ENCODE data around the gene NDUFS3. TPM values are rescaled to one million over a fixed set of nuclear protein-coding genes. Genes with fewer than 3 reads are reported as not detected.

Gene NDUFS3
- total and polyA plus RNA-seq, 2 of the 13 experiments (the other 11 are each of a cell fraction or from before 2014, with no cell fraction given), result 151 to 184 TPM

DNA sequence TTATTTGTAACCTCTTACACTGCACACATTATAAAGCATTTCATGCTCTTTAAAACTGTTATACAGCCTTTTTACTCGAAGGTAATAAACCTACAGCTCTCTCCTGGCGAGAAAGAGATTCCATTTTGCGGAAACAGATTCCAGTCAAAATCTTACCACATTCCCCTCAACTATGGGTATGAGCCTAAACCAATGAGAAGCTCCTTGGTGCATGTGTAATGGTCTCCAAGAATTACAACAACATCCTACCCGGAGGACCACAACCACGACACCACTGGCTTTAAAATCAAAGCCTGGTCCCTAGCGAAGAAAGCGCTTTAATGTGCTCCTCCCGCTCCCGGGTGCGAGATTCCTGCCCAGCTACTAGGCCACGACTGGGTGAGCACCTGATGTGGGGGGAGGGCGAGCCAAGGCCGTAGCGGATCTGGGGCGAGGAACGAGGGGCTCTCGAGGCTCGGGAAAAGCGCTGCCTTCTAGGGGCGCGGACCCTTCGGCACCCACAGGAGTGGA is 26.8 kb upstream of the NDUFS3 start (continued):
- TF ChIP-seq ZNF780A (CRISPR knock-in tag; IDR thresholded peaks at IDR 0.05), result 0 out of 2 replicates have a peak, but pooled peaks have one; percentile 12
- TF ChIP-seq CBX5 (CRISPR knock-in tag; IDR thresholded peaks at IDR 0.05; ENCODE audit: borderline replicate concordance), result peak; percentile 9; the same call in 1 of the 2 replicates
- peak; percentile 37 for TF ChIP-seq ZMYM3 (CRISPR knock-in tag; IDR thresholded peaks at IDR 0.05)
- no peak for TF ChIP-seq HOXA7 (CRISPR knock-in tag; IDR thresholded peaks at IDR 0.05)
- no peak for TF ChIP-seq TAF1 (CRISPR knock-in tag; IDR thresholded peaks at IDR 0.05)
- TF ChIP-seq TRIM24 (CRISPR knock-in tag; IDR thresholded peaks at IDR 0.05), result 0 out of 2 replicates have a peak, but pooled peaks have one; percentile 34
- 0 out of 2 replicates have a peak, but pooled peaks have one; percentile 7 for TF ChIP-seq KDM3A (CRISPR knock-in tag; IDR thresholded peaks at IDR 0.05; ENCODE audit: low read depth)
- 0 out of 2 replicates have a peak, but pooled peaks have one; percentile 6 for TF ChIP-seq ZNF766 (CRISPR knock-in tag; IDR thresholded peaks at IDR 0.05; ENCODE audit: borderline replicate concordance)
- no peak for TF ChIP-seq ZNF160 (CRISPR knock-in tag; IDR thresholded peaks at IDR 0.05)
- peak; percentile 22; the same call in 1 of the 2 replicates for TF ChIP-seq MED1 (CRISPR knock-in tag; IDR thresholded peaks at IDR 0.05)
- TF ChIP-seq KDM2A (CRISPR knock-in tag; IDR thresholded peaks at IDR 0.05; ENCODE audit: borderline replicate concordance, low read depth), result 0 out of 2 replicates have a peak, but pooled peaks have one; percentile 7
- TF ChIP-seq, protein P1, sequence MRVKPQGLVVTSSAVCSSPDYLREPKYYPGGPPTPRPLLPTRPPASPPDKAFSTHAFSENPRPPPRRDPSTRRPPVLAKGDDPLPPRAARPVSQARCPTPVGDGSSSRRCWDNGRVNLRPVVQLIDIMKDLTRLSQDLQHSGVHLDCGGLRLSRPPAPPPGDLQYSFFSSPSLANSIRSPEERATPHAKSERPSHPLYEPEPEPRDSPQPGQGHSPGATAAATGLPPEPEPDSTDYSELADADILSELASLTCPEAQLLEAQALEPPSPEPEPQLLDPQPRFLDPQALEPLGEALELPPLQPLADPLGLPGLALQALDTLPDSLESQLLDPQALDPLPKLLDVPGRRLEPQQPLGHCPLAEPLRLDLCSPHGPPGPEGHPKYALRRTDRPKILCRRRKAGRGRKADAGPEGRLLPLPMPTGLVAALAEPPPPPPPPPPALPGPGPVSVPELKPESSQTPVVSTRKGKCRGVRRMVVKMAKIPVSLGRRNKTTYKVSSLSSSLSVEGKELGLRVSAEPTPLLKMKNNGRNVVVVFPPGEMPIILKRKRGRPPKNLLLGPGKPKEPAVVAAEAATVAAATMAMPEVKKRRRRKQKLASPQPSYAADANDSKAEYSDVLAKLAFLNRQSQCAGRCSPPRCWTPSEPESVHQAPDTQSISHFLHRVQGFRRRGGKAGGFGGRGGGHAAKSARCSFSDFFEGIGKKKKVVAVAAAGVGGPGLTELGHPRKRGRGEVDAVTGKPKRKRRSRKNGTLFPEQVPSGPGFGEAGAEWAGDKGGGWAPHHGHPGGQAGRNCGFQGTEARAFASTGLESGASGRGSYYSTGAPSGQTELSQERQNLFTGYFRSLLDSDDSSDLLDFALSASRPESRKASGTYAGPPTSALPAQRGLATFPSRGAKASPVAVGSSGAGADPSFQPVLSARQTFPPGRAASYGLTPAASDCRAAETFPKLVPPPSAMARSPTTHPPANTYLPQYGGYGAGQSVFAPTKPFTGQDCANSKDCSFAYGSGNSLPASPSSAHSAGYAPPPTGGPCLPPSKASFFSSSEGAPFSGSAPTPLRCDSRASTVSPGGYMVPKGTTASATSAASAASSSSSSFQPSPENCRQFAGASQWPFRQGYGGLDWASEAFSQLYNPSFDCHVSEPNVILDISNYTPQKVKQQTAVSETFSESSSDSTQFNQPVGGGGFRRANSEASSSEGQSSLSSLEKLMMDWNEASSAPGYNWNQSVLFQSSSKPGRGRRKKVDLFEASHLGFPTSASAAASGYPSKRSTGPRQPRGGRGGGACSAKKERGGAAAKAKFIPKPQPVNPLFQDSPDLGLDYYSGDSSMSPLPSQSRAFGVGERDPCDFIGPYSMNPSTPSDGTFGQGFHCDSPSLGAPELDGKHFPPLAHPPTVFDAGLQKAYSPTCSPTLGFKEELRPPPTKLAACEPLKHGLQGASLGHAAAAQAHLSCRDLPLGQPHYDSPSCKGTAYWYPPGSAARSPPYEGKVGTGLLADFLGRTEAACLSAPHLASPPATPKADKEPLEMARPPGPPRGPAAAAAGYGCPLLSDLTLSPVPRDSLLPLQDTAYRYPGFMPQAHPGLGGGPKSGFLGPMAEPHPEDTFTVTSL (CRISPR knock-in tag; IDR thresholded peaks at IDR 0.05; ENCODE audit: borderline replicate concordance), result no peak
- TF ChIP-seq ZNF224 (CRISPR knock-in tag; IDR thresholded peaks at IDR 0.05), result no peak
- TF ChIP-seq, protein P2, sequence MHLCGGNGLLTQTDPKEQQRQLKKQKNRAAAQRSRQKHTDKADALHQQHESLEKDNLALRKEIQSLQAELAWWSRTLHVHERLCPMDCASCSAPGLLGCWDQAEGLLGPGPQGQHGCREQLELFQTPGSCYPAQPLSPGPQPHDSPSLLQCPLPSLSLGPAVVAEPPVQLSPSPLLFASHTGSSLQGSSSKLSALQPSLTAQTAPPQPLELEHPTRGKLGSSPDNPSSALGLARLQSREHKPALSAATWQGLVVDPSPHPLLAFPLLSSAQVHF (CRISPR knock-in tag; IDR thresholded peaks at IDR 0.05), result 0 out of 2 replicates have a peak, but pooled peaks have one; percentile 36
- TF ChIP-seq AHR (CRISPR knock-in tag; IDR thresholded peaks at IDR 0.05), result peak; percentile 36; the same call in 1 of the 2 replicates
- peak in 1 of 2 experiments; percentile 4; a peak in 1 of 4 replicates for TF ChIP-seq KLF16 (CRISPR knock-in tag; IDR thresholded peaks at IDR 0.05)
- 0 out of 2 replicates have a peak, but pooled peaks have one; percentile 25 for TF ChIP-seq ZNF44 (CRISPR knock-in tag; IDR thresholded peaks at IDR 0.05)
- TF ChIP-seq KLF15 (CRISPR knock-in tag; IDR thresholded peaks at IDR 0.05; ENCODE audit: borderline replicate concordance), result no peak
- TF ChIP-seq, protein P3, sequence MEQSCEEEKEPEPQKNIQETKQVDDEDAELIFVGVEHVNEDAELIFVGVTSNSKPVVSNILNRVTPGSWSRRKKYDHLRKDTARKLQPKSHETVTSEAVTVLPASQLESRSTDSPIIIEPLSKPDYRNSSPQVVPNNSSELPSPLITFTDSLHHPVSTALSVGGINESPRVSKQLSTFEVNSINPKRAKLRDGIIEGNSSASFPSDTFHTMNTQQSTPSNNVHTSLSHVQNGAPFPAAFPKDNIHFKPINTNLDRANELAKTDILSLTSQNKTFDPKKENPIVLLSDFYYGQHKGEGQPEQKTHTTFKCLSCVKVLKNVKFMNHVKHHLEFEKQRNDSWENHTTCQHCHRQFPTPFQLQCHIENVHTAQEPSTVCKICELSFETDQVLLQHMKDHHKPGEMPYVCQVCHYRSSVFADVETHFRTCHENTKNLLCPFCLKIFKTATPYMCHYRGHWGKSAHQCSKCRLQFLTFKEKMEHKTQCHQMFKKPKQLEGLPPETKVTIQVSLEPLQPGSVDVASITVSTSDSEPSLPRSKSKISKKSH (CRISPR knock-in tag; IDR thresholded peaks at IDR 0.05; ENCODE audit: borderline replicate concordance), result 0 out of 2 replicates have a peak, but pooled peaks have one; percentile 57
- no peak for TF ChIP-seq FOXA3 (CRISPR knock-in tag; IDR thresholded peaks at IDR 0.05)
- 0 out of 2 replicates have a peak, but pooled peaks have one; percentile 15 for TF ChIP-seq ZNF703 (CRISPR knock-in tag; IDR thresholded peaks at IDR 0.05; ENCODE audit: borderline replicate concordance)
- TF ChIP-seq SALL1 (CRISPR knock-in tag; IDR thresholded peaks at IDR 0.05), result peak; percentile 28; the same call in 1 of the 2 replicates
- TF ChIP-seq SMAD9 (CRISPR knock-in tag; IDR thresholded peaks at IDR 0.05), result 0 out of 2 replicates have a peak, but pooled peaks have one; percentile 58

Measured in HepG2 (cell line).